GM23248 (cell line): ENCODE results near the gene PGPEP1.

Experiments
- EZH2 ChIP-seq: fragments of 200-600 bp; sonication (generic); IDR thresholded peaks from 2 replicates; pipeline ENCODE4 v1.6.1; 2018; ENCODE audit warnings: antibody characterized with exemption, mild to moderate bottlenecking; ENCODE audit not compliant: insufficient read depth, poor library complexity, severe bottlenecking
- EZH2phosphoT487 ChIP-seq: fragments of 200-600 bp; sonication (generic); IDR thresholded peaks from 2 replicates; pipeline ENCODE4 v1.6.1; 2018; ENCODE audit warnings: antibody characterized with exemption, moderate library complexity, mild to moderate bottlenecking, low read depth; ENCODE audit not compliant: insufficient read depth

DNA sequence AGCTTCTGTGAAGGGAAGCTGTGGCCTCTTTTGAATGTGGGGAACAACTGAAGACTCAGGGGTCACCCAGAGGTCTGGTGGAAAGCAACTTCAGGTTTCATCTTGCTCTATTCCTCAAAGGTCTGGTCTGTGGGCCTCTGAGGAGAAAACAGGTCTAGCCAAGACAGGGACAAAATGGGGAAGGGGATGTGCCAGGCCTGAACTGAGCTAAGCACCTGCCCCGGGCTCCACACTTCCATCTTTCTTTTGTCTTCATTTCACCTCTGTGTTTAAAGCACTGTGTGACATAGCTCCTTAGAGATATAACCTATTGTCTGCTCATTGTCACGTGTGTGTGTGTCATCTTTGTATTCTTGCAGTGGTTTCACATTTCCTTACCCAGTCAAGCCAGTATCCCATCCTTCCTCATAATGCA, 25.6 kb downstream of the PGPEP1 start:
- TF ChIP-seq EZH2 (no peak), EZH2phosphoT487 (no peak)
